GM18526 (cell line): ENCODE results near the gene JMJD1C.

Experiments
- POLR2A ChIP-seq: IDR thresholded peaks from 3 replicates; pipeline ENCODE4 v1.6.1; 2011; ENCODE audit not compliant: insufficient read length; ENCODE audit errors: extremely low read depth

The JMJD1C gene

DNA sequence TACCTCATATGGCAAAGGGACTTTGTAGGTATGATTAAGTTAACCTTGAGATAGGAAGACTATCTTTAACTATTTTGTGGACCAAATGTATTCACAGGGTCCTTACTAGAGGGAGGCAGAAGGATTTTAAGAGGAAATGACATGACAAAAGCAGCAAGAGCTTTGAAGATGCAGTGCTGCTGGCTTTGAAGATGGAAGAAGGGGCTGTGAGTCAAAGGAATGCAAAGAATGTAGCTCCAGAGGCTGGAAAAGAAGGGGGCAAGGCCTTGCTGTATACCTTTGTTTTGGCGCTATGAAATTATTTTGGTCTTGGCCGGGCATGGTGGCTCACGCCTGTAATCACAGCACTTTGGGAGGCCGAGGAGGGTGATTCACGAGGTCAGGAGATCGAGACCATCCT lies 335.9 kb downstream of the JMJD1C start:
- TF ChIP-seq POLR2A = no peak

DNA sequence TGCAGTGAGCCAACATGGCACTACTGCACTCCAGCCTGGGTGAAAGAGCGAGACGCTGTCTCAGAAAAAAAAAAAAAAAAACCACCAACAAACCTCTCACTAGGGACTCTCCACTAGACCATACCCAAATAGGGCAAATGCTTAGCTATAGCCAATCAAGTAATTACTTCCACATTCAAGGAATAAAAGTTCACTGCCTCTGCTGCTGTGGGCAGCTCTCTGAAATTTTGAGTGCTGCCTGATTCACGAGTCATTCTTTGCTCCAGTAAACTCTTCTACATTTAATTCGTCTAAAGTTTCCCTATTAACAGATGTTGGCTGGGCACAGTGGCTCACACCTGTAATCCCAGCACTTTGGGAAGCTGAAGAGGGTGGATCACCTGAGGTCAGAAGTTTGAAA lies 337.3 kb downstream of the JMJD1C start:
- TF ChIP-seq POLR2A = no peak

DNA sequence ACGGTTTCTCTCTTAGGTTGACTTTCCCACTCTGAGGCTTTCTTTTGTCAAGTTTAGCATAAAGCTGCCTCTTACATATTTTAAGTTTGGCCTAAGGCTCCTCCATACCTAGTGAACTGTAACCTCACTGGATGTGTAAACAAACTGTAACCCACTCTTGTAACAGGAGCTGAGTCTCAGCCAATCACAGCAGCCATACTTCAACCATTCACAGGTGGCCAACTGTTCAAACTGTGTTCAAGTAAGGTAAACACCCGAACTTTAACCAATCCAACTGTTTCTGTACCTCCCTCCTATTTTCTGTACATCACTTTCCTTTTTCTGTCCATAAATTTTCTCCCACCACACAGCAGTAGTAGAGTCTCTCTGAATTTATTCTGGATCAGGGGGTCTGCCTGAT lies 340.3 kb downstream of the JMJD1C start:
- TF ChIP-seq POLR2A = no peak

DNA sequence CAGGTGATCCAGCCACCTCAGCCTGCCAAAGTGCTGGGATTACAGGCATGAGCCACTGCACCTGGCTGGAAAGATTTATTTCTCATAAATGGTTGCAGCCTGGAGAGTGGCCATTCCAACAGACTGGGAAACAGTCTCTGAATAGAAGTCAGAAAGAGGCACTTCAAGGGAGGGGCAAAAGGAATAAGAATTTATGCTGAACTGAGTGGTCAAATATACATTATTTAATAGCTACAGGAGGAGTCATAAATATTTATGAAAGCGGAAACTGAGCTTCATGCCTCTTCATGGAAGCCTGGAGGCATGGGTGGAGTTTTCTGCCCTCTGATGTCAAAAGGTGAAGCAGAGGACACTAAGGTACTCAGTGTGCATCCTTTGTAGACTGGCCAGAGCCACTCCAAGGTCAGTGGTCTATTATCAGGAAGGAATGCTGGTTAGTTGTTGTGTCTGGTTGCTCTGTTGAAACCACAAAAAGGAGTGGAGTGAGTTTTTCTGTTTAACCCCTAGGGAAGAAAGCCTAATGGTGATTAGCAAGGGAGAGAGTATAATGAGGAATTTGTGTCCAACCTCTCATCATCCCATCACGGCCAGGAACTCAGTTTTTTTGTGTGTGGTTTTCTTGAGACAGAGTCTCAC lies 341.9 kb downstream of the JMJD1C start:
- TF ChIP-seq POLR2A = no peak

DNA sequence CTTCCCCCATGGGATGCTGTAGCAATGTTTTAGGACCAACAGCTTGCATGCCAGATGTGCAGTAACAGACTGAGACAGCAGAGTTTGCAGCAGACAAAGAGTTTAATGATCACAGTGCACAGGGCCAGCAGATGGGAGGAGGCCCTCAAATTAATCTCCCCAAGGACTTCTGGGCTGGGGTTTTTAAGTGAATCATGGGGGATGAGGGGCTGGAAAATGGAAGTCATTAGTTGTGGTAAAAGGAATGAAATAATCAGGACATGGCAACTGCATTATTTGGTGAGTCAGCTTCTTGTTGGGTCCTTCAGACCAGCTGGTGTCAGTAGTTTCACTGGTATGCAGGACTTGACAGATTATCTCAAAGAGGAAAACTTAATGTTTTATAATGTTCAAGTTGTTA lies 345.2 kb downstream of the JMJD1C start:
- no peak for TF ChIP-seq POLR2A

DNA sequence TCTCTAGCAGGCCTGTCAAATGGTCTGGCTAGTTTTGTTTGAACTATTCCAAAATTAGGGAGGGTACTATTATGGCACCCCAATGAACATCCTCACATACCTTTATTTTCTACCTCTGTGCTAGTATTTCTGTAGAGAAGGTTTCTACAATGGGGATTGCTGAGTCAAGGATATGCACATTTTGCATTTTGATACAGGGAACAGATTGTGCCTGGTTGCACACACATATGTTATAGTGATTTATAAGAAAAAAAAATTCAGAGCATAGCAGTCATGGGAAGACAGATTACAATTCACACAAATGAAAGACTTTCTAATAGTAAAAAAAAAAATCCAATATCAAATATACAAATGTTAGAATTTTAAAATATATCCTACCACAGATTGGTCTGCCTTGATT lies 346.7 kb downstream of the JMJD1C start:
- TF ChIP-seq POLR2A = no peak
